IPS-20b (cell line): ENCODE measurements around the gene CT47C1.

Experiments used
- H3K27ac ChIP-seq: one replicate; pipeline ENCODE4 v1.5.1; 2013; ENCODE audit warnings: low read length
- H3K27me3 ChIP-seq: 2 replicates; pipeline ENCODE4 v1.6.1; 2013; ENCODE audit warnings: mild to moderate bottlenecking, low read length, inconsistent platforms; ENCODE audit not compliant: insufficient read depth
- H3K36me3 ChIP-seq: 2 replicates; pipeline ENCODE4 v1.6.1; 2013; ENCODE audit warnings: low read depth, mild to moderate bottlenecking, inconsistent platforms, low read length, moderate library complexity; ENCODE audit not compliant: insufficient read depth
- H3K4me1 ChIP-seq: 2 replicates; pipeline ENCODE4 v1.6.1; 2013; ENCODE audit warnings: mild to moderate bottlenecking, control low read depth, inconsistent platforms, low read length, moderate library complexity; ENCODE audit not compliant: insufficient read depth
- H3K4me3 ChIP-seq: 2 replicates; pipeline ENCODE4 v1.5.1; 2013; ENCODE audit warnings: mild to moderate bottlenecking, low read length, inconsistent platforms
- H3K9ac ChIP-seq: 2 replicates; pipeline ENCODE4 v1.6.1; 2013; ENCODE audit warnings: low read depth, mild to moderate bottlenecking, inconsistent platforms, low read length, moderate library complexity
- H3K9me3 ChIP-seq: 2 replicates; pipeline ENCODE4 v1.6.1; 2013; ENCODE audit warnings: mild to moderate bottlenecking, low read depth, low read length, inconsistent platforms; ENCODE audit not compliant: insufficient read depth

The CT47C1 gene

DNA sequence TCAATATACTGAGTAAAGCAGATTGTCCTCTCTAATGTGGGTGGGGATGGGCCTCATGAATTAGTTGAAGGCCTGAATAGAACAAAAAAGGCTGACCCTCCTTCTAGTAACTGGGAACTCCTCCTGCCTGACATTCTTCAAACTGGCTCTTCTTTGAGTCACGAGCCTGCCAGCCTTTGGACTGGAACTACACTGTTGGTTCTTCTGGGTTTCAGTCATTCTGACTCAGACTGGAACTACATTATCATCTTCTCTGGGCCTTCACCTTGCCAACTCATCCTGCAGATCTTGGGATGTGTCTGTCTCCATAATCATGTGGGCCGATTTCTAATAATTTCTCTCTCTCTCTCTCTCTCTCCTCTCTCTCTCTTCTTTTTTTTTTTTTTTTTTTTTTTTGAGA lies 26.9 kb upstream of the CT47C1 start:
- no peak overlapping the region for H3K4me3 ChIP-seq
- H3K36me3 ChIP-seq: no peaks in the 10 kb centered on the region
- no peak overlapping the region for H3K9ac ChIP-seq
- H3K27me3 ChIP-seq: no peaks in the 10 kb centered on the region
- no peaks in the 10 kb centered on the region for H3K4me1 ChIP-seq
- no peak overlapping the region for H3K27ac ChIP-seq
- no peaks in the 10 kb centered on the region for H3K9me3 ChIP-seq

- H3K9me3 ChIP-seq: no peaks in the 10 kb centered on the region
- H3K27me3 ChIP-seq: no peaks in the 10 kb centered on the region
- no peak overlapping the region for H3K4me3 ChIP-seq
- no peak overlapping the region for H3K27ac ChIP-seq
- no peaks in the 10 kb centered on the region for H3K4me1 ChIP-seq
- no peak overlapping the region for H3K9ac ChIP-seq
- no peaks in the 10 kb centered on the region for H3K36me3 ChIP-seq
These were observed 17.1 kb upstream of the CT47C1 start for GRCh38 chrX:119055687-119056086.

GRCh38 chrX:119062750-119063374 lies 9.9 kb upstream of the CT47C1 start:
- peaks cover 12% of the 10 kb centered on the region; the same call in 1 of the 2 replicates for H3K27me3 ChIP-seq

GRCh38 chrX:119063428-119063827 lies 9.4 kb upstream of the CT47C1 start:
- H3K27me3 ChIP-seq: peaks cover 13% of the 10 kb centered on the region; the same call in 1 of the 2 replicates
- H3K4me1 ChIP-seq: no peaks in the 10 kb centered on the region; the same call in 1 of the 2 replicates
- H3K27ac ChIP-seq: no peak overlapping the region
- no peak overlapping the region for H3K9ac ChIP-seq
- no peaks in the 10 kb centered on the region for H3K9me3 ChIP-seq
- H3K36me3 ChIP-seq: no peaks in the 10 kb centered on the region
- H3K4me3 ChIP-seq: no peak overlapping the region

More at GRCh38 chrX:119062750-119063374, 9.9 kb upstream of the CT47C1 start:
- no peaks in the 10 kb centered on the region for H3K36me3 ChIP-seq
- no peaks in the 10 kb centered on the region; the same call in 1 of the 2 replicates for H3K4me1 ChIP-seq
- H3K9ac ChIP-seq: no peak overlapping the region
- no peak overlapping the region for H3K27ac ChIP-seq
- H3K9me3 ChIP-seq: no peaks in the 10 kb centered on the region
- no peak overlapping the region for H3K4me3 ChIP-seq

DNA sequence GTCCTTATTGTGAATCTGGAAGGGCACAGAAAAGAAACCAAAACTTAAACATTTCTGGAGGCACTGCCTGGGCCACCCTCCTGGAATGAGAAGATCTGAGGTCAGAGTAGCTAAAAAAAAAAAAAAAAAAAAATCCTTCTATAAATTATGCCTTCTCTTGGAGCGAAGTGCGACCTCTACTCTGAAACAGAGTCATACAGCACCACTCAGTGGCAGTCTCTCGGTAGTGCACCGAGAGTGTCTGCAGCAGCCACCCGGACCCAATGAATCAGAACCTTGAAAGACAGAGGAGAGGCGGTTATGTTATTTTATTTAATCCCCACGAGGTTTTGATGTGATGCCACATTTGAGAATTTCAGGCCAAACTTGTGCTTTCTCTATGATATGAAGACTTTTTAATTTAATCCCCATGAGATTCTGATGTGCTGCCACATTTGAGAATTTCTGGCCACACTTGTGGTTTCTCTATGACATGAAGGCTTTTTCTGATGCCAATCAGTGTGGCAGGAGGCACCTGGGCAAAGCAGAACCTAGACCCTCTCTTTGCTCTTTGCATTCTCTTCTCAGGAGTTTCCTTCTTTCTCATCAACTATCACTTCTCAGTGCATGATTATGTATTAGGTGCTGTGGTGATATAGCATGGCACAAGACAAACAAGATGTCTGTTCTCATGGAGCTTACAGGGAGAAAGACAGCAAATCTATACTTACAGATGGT lies 5.6 kb upstream of the CT47C1 start:
- Histone ChIP-seq H3K9ac (no peak overlapping the region), H3K4me3 (no peak overlapping the region), H3K4me1 (no peaks in the 10 kb centered on the region; the same call in 1 of the 2 replicates), H3K36me3 (no peaks in the 10 kb centered on the region), H3K27me3 (peaks cover 13% of the 10 kb centered on the region; the same call in 1 of the 2 replicates), H3K9me3 (no peaks in the 10 kb centered on the region), H3K27ac (no peak overlapping the region)

DNA sequence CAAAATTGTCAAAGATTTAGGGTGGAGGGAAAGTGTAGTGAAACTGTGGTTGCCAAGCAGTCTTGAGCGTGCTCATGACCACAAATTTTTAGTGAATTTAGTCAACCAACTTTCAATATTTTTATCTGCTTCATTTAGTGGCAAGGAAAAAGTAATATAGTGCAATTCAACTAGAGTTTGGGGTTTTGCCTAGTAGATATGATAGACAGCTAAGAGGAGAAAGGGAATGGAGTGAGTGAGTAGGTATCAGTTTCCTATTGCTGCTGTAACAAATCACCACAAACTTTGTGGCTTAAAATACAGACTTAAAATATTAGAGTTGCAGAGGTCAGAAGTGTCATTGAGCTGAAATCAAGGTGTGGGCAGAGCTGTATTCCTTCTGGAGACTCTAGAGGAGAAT lies 3.7 kb upstream of the CT47C1 start:
- Histone ChIP-seq H3K9ac (no peak overlapping the region), H3K27ac (no peak overlapping the region), H3K4me1 (no peaks in the 10 kb centered on the region), H3K36me3 (no peaks in the 10 kb centered on the region), H3K9me3 (no peaks in the 10 kb centered on the region), H3K4me3 (no peak overlapping the region), H3K27me3 (peaks cover 13% of the 10 kb centered on the region; the same call in 1 of the 2 replicates)

DNA sequence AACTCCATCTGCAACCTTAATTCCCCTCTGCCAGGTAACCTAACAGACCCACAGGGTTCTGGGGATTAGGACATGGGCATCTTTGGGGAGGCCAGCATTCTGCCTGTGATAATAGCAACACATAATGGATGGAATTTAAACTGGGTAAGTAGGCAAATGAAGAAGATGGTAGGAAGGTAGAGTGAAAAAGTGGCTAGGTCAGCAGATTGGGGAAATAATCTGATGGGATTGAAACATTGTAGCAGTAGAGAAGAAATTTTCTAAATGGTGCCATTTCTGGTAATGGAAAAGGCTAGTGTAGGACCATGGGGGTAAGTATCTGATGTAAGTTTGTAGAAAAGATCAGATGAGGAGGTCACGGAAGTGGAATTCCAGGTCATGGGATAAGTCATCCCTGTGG lies 3.0 kb upstream of the CT47C1 start:
- Histone ChIP-seq H3K4me1 (no peaks in the 10 kb centered on the region), H3K36me3 (no peaks in the 10 kb centered on the region), H3K9me3 (no peaks in the 10 kb centered on the region), H3K27me3 (peaks cover 13% of the 10 kb centered on the region; the same call in 1 of the 2 replicates), H3K27ac (no peak overlapping the region), H3K4me3 (no peak overlapping the region), H3K9ac (no peak overlapping the region)

GRCh38 chrX:119071381-119071780 lies 1.4 kb upstream of the CT47C1 start:
- H3K27me3 ChIP-seq: peaks cover 11% of the 10 kb centered on the region; the same call in 1 of the 2 replicates
- H3K9me3 ChIP-seq: no peaks in the 10 kb centered on the region
- no peak overlapping the region for H3K4me3 ChIP-seq
- H3K36me3 ChIP-seq: no peaks in the 10 kb centered on the region
- no peaks in the 10 kb centered on the region for H3K4me1 ChIP-seq
- no peak overlapping the region for H3K9ac ChIP-seq
- H3K27ac ChIP-seq: no peak overlapping the region

GRCh38 chrX:119073200-119073905 lies 560 bp downstream of the CT47C1 start:
- no peak overlapping the region for H3K27ac ChIP-seq
- H3K9me3 ChIP-seq: no peaks in the 10 kb centered on the region
- no peaks in the 10 kb centered on the region for H3K4me1 ChIP-seq

DNA sequence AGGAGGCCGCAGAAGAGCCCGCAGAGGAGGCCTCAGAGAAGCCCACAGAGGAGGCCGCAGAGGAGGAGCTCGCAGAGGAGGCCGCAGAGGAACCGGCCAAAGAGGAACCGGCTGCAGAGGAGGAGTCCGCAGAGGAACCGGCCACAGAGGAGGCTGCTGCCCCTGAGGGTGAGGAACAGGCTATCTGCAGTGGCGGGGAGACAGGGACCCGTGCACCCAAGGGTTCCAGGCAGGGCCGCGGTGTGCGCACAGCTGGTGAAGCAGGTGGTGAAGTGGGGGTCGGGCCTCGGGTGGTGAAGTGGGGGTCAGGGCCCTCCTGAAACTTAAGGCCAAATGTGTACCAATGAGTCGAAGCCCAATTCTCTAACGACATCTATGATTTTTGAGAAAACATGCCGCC lies 1.1 kb downstream of the CT47C1 start:
- no peaks in the 10 kb centered on the region for H3K27me3 ChIP-seq
- no peaks in the 10 kb centered on the region for H3K9me3 ChIP-seq

More at GRCh38 chrX:119073200-119073905, 560 bp downstream of the CT47C1 start:
- no peaks in the 10 kb centered on the region for H3K36me3 ChIP-seq
- H3K4me3 ChIP-seq: no peak overlapping the region
- no peak overlapping the region for H3K9ac ChIP-seq
- H3K27me3 ChIP-seq: no peaks in the 10 kb centered on the region

DNA sequence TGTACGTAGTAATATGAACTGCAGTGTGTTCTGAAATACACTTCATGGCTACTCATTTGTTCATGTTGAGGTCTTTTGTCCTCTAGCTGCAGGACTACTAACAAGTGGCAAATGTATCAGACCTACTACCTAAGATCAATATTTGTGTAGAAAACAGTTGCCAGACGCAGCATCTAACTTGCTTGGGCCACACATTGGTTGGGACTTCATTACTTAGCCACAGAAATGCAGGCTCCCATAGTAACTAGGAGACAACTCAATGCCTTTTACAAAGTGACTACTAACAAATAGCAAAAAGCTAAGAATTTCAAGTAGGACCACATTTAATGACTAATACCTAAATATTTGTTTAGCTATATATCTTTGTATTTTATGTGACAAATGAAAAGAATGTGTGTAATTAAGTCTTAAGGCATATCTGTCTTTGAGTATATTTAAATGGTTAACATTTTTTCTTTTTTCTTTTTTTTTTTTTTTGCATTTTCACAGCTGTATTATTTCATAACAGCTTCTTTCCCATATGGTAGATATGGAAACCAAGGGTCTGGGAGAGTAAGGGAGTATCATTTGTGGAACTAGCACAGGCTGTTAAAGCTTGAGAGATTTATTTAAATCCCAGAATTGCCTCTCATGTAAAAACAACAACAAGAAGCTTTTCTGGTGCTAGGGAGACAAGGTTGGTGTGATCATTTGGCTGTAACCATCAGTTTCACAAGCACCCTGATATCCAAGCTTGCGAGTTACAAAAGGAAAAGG lies 2.7 kb downstream of the CT47C1 start:
- Histone ChIP-seq H3K27me3 (no peaks in the 10 kb centered on the region), H3K27ac (no peak overlapping the region), H3K36me3 (no peaks in the 10 kb centered on the region), H3K9me3 (no peaks in the 10 kb centered on the region), H3K4me1 (no peaks in the 10 kb centered on the region), H3K9ac (no peak overlapping the region), H3K4me3 (no peak overlapping the region)

More for the DNA sequence above, 1.1 kb downstream of the CT47C1 start:
- H3K4me1 ChIP-seq: no peaks in the 10 kb centered on the region
- no peak overlapping the region for H3K27ac ChIP-seq
- H3K9ac ChIP-seq: no peak overlapping the region
- no peaks in the 10 kb centered on the region for H3K36me3 ChIP-seq
- no peak overlapping the region for H3K4me3 ChIP-seq
